Sigmoid colon (tissue), 4 donors: Measurements from ENCODE around the gene MMP2.

Experiments
- CTCF ChIP-seq, 4 experiments: fragments of 450-650 bp in 3 of 4; fragments of 200-600 bp in 1 of 4; IDR thresholded peaks; one replicate each; pipeline ENCODE4 v1.5.1; 2016 to 2019; ENCODE audit warnings: antibody characterized with exemption in 4 of 4, mild to moderate bottlenecking in 3 of 4, moderate library complexity in 2 of 4
- EP300 ChIP-seq, 4 donors: sonication (generic); formaldehyde crosslinking; IDR thresholded peaks; one replicate each; pipeline ENCODE4 v1.6.1; 2017; ENCODE audit warnings: antibody characterized with exemption in 4 of 4
- POLR2A ChIP-seq, 2 donors: fragments of 450-650 bp; IDR thresholded peaks; one replicate each; pipeline ENCODE4 v1.6.1; 2016; ENCODE audit warnings: antibody characterized with exemption in 2 of 2, mild to moderate bottlenecking in 2 of 2, moderate library complexity in 2 of 2

- no peak for TF ChIP-seq CTCF (IDR thresholded peaks at IDR 0.05)
- no peak for TF ChIP-seq POLR2A (IDR thresholded peaks at IDR 0.05)
- no peak for TF ChIP-seq EP300 (IDR thresholded peaks at IDR 0.05)
Measured at GRCh38 chr16:55469821-55470532, 9.0 kb upstream of the MMP2 start.
